ENCODE measurements around the gene SHISA5. TPM values are rescaled to one million over a fixed set of nuclear protein-coding genes. Genes with fewer than 3 reads are reported as not detected.

The SHISA5 gene
- total RNA-seq, 1 donor from 2014 or later, result 218 TPM

- Histone ChIP-seq H3K36me3 (peaks cover 0 to 24% of the 10 kb centered on the region in 2 donors), H3K4me1 (peaks cover 0 to 4% of the 10 kb centered on the region in 2 donors), H3K4me3 (no peak overlapping the region), H3K27me3 (no peaks in the 10 kb centered on the region), H3K27ac (no peak overlapping the region), H3K9me3 (no peaks in the 10 kb centered on the region)
- no peak for DNase-seq (ENCODE audit: low spot score in 2 of 2)
- no peak for TF ChIP-seq CTCF (IDR thresholded peaks at IDR 0.05)
- intact Hi-C loops (cut with DNase I), result loop anchor here (1.0 to 10.0 kb wide), 4 partner anchors 44 to 273 kb away; partner anchors contain the start of gene SHISA5
Measured at GRCh38 chr3:48548126-48548525, 44.2 kb upstream of the SHISA5 start.

- intact Hi-C loops (cut with DNase I), result loop anchor here (10.0 kb wide), 1 partner anchor 272 kb away; no protein-coding TSS in a partner anchor
Measured at GRCh38 chr3:48546203-48546829, 42.3 kb upstream of the SHISA5 start.

GRCh38 chr3:48544141-48544540 lies 40.2 kb upstream of the SHISA5 start:
- peaks cover 0 to 4% of the 10 kb centered on the region in 2 donors for H3K4me1 ChIP-seq
- intact Hi-C loops (cut with DNase I), result loop anchor here (10.0 kb wide), 1 partner anchor 269 kb away; no protein-coding TSS in a partner anchor
- no peaks in the 10 kb centered on the region for H3K9me3 ChIP-seq
- peaks cover 4 to 25% of the 10 kb centered on the region in 2 donors for H3K36me3 ChIP-seq
- no peak for TF ChIP-seq CTCF (IDR thresholded peaks at IDR 0.05)
- no peak for DNase-seq (ENCODE audit: low spot score in 2 of 2)
- no peak overlapping the region for H3K4me3 ChIP-seq
- no peaks in the 10 kb centered on the region for H3K27me3 ChIP-seq
- no peak overlapping the region for H3K27ac ChIP-seq

More at GRCh38 chr3:48546203-48546829, 42.3 kb upstream of the SHISA5 start:
- H3K27ac ChIP-seq, result no peak overlapping the region
- H3K36me3 ChIP-seq, result peaks cover 0 to 24% of the 10 kb centered on the region in 2 donors
- H3K4me3 ChIP-seq, result no peak overlapping the region
- DNase-seq (ENCODE audit: low spot score in 2 of 2), result no peak
- TF ChIP-seq CTCF (IDR thresholded peaks at IDR 0.05), result no peak
- no peaks in the 10 kb centered on the region for H3K9me3 ChIP-seq
- H3K27me3 ChIP-seq, result no peaks in the 10 kb centered on the region
- peaks cover 0 to 4% of the 10 kb centered on the region in 2 donors for H3K4me1 ChIP-seq

GRCh38 chr3:48543271-48543866 lies 39.4 kb upstream of the SHISA5 start:
- TF ChIP-seq CTCF (IDR thresholded peaks at IDR 0.05), result no peak
- Histone ChIP-seq H3K27me3 (no peaks in the 10 kb centered on the region), H3K9me3 (no peaks in the 10 kb centered on the region), H3K4me1 (peaks cover 0 to 4% of the 10 kb centered on the region in 2 donors), H3K27ac (no peak overlapping the region), H3K4me3 (no peak overlapping the region), H3K36me3 (peaks cover 4 to 31% of the 10 kb centered on the region in 2 donors)
- no peak for DNase-seq (ENCODE audit: low spot score in 2 of 2)
- intact Hi-C loops (cut with DNase I), result loop anchor here (10.0 kb wide), 1 partner anchor 269 kb away; no protein-coding TSS in a partner anchor

GRCh38 chr3:48538451-48538850 lies 34.5 kb upstream of the SHISA5 start:
- TF ChIP-seq CTCF (IDR thresholded peaks at IDR 0.05), result no peak
- intact Hi-C loops (cut with DNase I), result no loop called here
- peaks cover 21 to 41% of the 10 kb centered on the region in 2 donors for H3K36me3 ChIP-seq

More at GRCh38 chr3:48538451-48538850, 34.5 kb upstream of the SHISA5 start:
- Histone ChIP-seq H3K4me1 (peaks cover 0 to 2% of the 10 kb centered on the region in 2 donors), H3K4me3 (no peak overlapping the region), H3K27ac (no peak overlapping the region), H3K27me3 (no peaks in the 10 kb centered on the region), H3K9me3 (no peaks in the 10 kb centered on the region)
- DNase-seq (ENCODE audit: low spot score in 2 of 2), result no peak
